ENCODE results near the gene GCH1.
"Not testable (repeated sequence)": the region's sequence is repeated elsewhere in the genome, so short reads cannot be mapped to it uniquely, and the experiment has no call there.

GCH1 gene, protein sequence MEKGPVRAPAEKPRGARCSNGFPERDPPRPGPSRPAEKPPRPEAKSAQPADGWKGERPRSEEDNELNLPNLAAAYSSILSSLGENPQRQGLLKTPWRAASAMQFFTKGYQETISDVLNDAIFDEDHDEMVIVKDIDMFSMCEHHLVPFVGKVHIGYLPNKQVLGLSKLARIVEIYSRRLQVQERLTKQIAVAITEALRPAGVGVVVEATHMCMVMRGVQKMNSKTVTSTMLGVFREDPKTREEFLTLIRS

DNA sequence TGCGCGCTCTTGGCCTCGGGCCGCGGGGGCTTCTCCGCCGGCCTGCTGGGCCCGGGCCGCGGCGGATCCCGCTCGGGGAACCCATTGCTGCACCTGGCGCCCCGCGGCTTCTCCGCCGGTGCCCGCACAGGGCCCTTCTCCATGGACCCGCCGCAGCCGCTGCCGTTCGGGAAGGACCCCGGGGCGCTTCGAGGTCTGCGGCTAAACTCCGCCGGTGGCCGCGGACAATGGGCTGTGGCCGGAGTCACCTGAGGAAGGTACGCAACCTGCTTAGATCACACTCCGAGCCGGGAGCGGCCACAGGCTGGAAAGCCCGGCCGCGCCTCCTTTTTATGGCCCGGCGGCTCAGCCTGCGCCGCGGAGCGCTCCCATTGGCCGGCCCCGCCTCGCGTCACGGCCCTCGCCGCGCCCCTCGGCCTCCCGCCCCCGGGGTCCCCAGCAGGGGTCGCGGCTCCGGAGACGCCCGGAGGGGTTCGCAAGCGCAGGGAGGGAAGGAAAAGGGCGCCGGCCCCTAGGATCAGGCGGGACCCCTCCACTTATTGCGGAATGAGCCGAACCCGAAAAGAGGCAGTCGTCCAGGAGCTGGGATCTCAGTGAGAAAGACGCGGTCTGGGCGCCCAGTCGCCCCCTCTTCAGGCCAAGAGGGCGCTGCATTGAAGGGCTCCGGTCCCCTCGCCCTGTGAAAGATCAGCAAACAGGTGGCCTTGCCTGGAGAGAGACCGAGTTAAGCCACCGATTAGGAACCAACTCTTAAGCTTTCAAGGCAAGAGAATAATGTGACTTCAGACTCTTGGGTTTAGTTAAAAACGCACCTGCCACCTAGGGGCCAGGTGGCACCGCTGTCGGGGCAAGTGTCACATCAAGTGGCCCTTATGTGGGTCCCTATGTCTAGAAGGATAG, at the start of gene GCH1:
GCH1 (minus strand) TSS at position 306 of the 900 bp plus-strand sequence; CDS start at position 143, 163 bp downstream.
- H3K27me3 Mint-ChIP-seq = no peaks in the 10 kb centered on the region
- peak within 1 kb of the TSS; percentile 88 for H3K27ac Mint-ChIP-seq
- peaks cover 2% of the 10 kb centered on the region for H3K36me3 Mint-ChIP-seq
- peak within 1 kb of the TSS; percentile 87 for H3K4me3 Mint-ChIP-seq
- peaks cover 29% of the 10 kb centered on the region for H3K4me1 Mint-ChIP-seq
- H3K9me3 Mint-ChIP-seq = no peaks in the 10 kb centered on the region

DNA sequence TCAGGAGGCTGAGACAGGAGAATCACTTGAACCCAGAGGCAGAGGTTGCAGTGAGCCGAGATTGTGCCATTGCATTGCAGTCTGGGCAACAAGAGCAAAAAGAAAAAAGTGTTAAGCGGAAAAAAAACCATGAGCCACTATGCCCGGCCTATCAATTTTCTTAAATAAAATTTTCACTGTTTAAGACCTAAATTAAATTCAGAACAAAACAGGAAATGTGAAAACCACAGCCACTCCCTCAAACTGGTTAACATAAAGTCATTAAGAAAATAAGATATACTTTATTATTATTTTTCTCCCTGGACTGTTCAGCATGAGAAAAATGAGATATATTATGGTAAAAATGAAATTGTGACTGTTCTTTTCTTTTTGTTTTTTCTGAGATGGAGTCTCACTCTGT, 44.6 kb upstream of the GCH1 start:
- no peak overlapping the region for H3K27ac Mint-ChIP-seq
- no peaks in the 10 kb centered on the region for H3K9me3 Mint-ChIP-seq
- H3K4me3 Mint-ChIP-seq = peak overlapping the region; percentile 15
- H3K27me3 Mint-ChIP-seq = no peaks in the 10 kb centered on the region
- peaks cover 12% of the 10 kb centered on the region for H3K36me3 Mint-ChIP-seq
- H3K4me1 Mint-ChIP-seq = peaks cover 3% of the 10 kb centered on the region

DNA sequence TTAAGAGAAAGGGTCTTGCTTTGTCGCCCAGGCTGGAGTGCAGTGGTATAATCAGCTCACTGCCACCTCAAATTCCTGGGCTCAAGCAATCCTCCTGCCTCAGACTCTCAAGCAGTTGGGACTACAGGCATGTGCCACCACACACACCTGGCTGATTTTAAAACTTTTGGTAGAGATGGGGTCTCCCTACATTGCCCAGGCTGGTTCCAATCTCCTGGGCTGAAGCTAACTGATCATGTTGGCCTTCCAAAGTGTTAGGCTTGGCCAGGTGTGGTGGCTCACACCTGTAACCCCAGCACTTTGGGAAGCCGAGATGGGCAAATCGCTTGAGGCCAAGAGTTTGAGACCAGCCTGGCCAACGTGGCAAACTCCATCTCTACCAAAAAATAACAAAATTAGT, 43.9 kb upstream of the GCH1 start:
- peaks cover 3% of the 10 kb centered on the region for H3K4me1 Mint-ChIP-seq
- H3K9me3 Mint-ChIP-seq = no peaks in the 10 kb centered on the region
- H3K27ac Mint-ChIP-seq = no peak overlapping the region
- H3K27me3 Mint-ChIP-seq = no peaks in the 10 kb centered on the region
- H3K4me3 Mint-ChIP-seq = no peak overlapping the region
- H3K36me3 Mint-ChIP-seq = peaks cover 12% of the 10 kb centered on the region

DNA sequence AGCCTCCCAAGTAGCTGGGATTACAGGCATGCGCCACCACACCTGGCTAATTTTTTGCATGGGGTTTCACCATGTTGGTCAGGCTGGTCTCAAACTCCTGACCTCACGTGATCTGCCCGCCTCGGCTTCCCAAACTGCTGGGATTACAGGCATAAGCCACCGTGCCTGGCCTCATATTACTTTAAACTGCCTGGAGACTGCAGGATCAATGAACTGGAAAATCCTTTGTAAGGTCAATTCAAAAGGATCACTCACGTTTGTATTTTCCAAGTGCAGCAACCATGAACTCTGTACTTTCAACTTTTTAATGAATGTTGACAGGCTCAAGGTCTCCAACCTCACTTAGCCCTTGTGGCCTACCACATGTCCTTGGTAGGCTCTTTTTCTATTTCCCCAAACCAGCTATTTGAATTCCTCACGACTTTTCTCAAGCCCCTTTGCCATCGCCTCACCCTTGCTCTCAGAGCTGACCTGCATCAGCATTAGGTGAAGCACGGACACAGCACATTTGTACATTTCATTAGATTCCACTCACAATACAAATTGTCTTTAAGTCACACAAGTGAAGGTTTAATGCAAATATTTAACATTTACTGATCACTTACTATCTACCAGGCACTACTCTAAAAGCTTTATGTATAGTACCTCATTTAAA, 42.2 kb upstream of the GCH1 start:
- no peaks in the 10 kb centered on the region for H3K9me3 Mint-ChIP-seq
- H3K27me3 Mint-ChIP-seq = no peaks in the 10 kb centered on the region
- no peak overlapping the region for H3K4me3 Mint-ChIP-seq
- H3K4me1 Mint-ChIP-seq = peaks cover 3% of the 10 kb centered on the region
- H3K27ac Mint-ChIP-seq = no peak overlapping the region
- H3K36me3 Mint-ChIP-seq = peaks cover 10% of the 10 kb centered on the region

DNA sequence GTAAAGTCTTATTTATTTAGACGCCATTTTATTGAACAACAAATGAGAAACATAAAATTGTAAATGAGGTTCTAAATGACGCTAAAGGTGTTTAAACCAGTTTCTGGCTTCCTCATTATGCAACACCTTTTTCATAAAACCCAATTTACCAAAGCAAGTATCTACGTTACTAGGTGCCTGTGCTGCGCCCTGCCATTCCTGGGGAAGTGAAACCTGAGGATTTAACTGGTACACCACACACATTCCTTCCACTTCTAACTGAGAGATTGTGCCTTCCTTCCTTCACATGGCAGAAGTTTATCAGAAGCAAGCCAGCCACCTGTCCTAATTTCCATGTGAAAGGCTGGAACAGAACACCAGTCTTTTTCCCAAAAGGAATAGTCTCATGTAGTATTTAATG, 40.3 kb upstream of the GCH1 start:
- no peaks in the 10 kb centered on the region for H3K9me3 Mint-ChIP-seq

DNA sequence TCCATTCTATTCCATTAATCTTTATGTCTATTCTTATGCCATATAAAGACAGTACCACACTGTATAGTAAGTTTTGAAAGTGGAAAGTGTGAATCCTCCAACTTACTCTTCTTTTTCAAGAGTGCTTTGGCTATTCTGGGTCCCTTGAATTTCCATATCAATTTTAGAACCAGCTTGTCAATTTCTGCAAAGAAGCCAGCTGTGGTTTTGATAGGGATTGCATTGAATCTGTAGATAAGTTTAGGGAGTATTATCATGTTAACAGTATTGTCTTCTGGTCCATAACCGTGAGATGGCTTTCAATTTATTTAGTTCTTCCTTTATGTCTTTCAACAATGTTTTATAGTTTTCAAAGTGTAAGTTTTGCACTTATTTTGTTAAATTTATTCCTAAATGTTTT, 34.2 kb upstream of the GCH1 start:
- Mint-ChIP-seq H3K4me1 (no peaks in the 10 kb centered on the region), H3K27me3 (no peaks in the 10 kb centered on the region), H3K27ac (no peak overlapping the region), H3K4me3 (no peak overlapping the region), H3K36me3 (no peaks in the 10 kb centered on the region), H3K9me3 (no peaks in the 10 kb centered on the region)

More for the DNA sequence above, 40.3 kb upstream of the GCH1 start:
- H3K27me3 Mint-ChIP-seq = no peaks in the 10 kb centered on the region
- no peak overlapping the region for H3K27ac Mint-ChIP-seq
- peaks cover 3% of the 10 kb centered on the region for H3K4me1 Mint-ChIP-seq
- H3K36me3 Mint-ChIP-seq = peaks cover 7% of the 10 kb centered on the region
- no peak overlapping the region for H3K4me3 Mint-ChIP-seq

DNA sequence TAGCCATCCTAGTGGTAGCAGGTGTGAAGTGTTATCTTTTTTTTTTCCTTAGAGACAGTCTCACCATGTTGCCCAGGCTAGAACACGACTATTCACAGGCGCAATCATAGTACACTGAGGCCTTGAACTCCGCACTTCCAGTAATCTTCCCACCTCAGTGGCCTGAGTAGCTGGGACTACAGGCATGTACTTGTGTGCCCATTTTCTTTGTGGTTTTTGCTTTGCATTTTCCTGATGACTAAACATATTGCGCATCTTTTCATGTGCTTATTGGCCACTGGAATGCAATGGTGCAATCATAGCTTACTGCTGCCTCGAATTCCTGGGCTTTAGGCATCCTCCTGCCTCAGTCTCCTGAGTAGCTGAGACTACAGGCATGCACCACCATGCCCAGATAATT, 33.3 kb upstream of the GCH1 start:
- Mint-ChIP-seq H3K36me3 (no peaks in the 10 kb centered on the region), H3K27me3 (no peaks in the 10 kb centered on the region), H3K4me1 (no peaks in the 10 kb centered on the region), H3K4me3 (no peak overlapping the region), H3K9me3 (no peaks in the 10 kb centered on the region), H3K27ac (no peak overlapping the region)

DNA sequence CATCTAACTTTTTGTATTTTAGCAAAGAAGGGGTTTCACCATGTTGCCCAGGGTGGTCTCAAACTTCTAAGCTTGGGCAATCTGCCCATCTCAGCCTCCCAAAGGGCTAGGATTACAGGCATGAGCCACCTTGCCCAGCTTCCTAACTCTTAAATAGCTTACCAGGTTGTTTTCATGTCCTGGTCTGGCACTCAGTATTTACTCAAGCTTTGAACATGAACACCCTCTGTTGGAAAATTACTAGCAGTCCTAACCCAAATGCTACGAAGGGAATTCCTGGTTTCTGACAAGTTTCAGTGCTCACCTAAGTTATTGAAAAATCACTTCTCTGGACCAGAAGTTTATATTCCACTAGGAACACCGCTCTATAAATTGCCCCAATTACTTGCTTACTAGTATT, 32.5 kb upstream of the GCH1 start:
- H3K27me3 Mint-ChIP-seq = no peaks in the 10 kb centered on the region
- H3K4me3 Mint-ChIP-seq = no peak overlapping the region
- H3K9me3 Mint-ChIP-seq = no peaks in the 10 kb centered on the region

DNA sequence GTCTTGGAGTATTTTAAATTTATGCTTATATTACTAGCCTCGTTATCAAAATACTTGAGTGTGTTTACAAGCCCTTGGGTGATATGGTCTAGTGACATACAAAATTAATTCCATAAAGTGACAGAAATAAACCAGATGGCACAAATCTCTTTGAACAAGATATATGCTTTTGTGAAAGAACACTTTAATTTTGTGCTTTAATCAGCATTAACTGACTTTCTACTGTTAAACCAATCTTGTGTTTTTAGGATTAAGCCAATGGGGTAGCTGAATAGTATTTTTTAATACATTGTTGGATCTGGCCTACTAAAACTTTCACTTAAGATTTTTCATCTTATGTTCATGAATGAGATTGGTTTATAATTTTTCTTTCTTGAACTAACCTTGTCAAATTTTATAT, 30.4 kb upstream of the GCH1 start:
- no peak overlapping the region for H3K27ac Mint-ChIP-seq
- no peaks in the 10 kb centered on the region for H3K36me3 Mint-ChIP-seq
- H3K4me1 Mint-ChIP-seq = no peaks in the 10 kb centered on the region
- no peaks in the 10 kb centered on the region for H3K27me3 Mint-ChIP-seq
- no peaks in the 10 kb centered on the region for H3K9me3 Mint-ChIP-seq
- H3K4me3 Mint-ChIP-seq = no peak overlapping the region

More for the DNA sequence above, 32.5 kb upstream of the GCH1 start:
- Mint-ChIP-seq H3K4me1 (no peaks in the 10 kb centered on the region), H3K36me3 (no peaks in the 10 kb centered on the region), H3K27ac (no peak overlapping the region)

DNA sequence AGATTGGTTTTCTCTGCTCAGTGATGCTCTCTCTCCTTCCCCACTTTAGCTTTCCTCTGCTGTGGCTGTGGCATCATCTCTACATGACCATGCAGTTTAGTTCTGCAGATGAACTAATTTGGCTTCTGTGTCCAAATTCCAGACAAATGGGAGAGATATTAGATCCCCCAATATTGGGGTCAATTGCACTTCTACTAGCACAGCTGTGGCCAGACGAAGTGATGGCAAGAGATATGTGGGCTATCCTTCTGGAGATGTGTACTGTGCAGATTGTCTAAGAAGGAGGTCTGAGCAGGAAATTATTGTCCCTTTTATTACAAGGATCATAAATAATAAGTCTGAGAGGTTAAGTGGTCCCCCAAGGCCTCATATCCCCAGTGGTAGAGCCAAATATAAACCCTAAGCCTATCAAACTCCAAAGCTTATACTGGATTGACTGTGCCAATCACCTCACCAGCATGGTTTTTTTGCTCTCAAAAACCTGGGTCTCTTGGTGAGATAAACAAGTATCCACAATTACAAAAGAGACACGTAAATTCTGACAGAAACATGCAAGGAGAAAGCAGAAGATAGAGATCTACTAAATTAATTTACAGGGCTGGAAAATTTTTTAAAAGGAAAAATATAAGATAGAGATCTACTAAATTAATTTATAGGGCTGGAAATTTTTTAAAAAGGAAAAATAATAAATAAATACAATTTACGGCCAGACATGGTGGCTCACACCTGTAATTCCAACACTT, 29.1 kb upstream of the GCH1 start:
- H3K36me3 Mint-ChIP-seq = no peaks in the 10 kb centered on the region

DNA sequence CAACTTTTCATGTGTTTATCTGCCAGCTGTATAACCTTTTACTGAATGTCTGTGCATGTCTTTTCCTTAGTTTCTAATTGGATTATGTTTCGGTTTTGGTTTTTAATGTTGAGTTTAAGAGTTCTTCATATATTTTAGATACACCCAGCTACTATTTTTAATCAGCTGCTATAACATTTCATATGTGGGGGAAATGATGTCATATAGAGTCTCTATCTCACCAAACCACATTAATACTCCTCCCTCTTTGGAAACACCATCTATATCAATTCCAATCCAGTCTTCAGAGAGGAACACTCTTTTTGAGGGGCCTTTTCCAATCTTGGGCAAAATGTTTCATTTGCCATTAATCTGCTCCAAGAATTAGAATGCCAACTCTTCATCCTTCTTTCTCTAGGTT, 28.5 kb upstream of the GCH1 start:
- H3K4me3 Mint-ChIP-seq = no peak overlapping the region
- no peaks in the 10 kb centered on the region for H3K9me3 Mint-ChIP-seq
- H3K27me3 Mint-ChIP-seq = no peaks in the 10 kb centered on the region
- no peaks in the 10 kb centered on the region for H3K36me3 Mint-ChIP-seq
- H3K4me1 Mint-ChIP-seq = no peaks in the 10 kb centered on the region
- H3K27ac Mint-ChIP-seq = no peak overlapping the region

More for the DNA sequence above, 29.1 kb upstream of the GCH1 start:
- Mint-ChIP-seq H3K27me3 (no peaks in the 10 kb centered on the region), H3K27ac (no peak overlapping the region), H3K9me3 (no peaks in the 10 kb centered on the region), H3K4me1 (no peaks in the 10 kb centered on the region), H3K4me3 (no peak overlapping the region)

DNA sequence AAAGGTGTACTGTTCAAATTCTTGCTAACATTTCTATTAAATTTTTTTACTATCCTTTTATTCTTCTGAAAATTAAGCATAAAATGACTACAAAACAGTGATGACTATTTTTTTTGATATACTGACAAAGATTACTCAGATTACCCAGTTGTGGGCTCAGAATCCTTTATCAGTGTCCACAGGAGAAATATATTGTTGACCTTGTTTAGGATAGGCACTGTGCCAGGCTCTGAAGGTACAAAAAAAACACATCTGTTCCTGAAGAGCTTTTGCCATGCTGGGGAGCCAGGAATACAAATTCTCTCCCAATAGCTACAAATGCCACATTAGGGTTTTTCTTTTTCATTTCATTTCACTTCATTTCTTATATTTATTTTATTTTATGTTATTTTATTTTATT, 26.9 kb upstream of the GCH1 start:
- Mint-ChIP-seq H3K4me3 (no peak overlapping the region), H3K27ac (no peak overlapping the region), H3K27me3 (no peaks in the 10 kb centered on the region), H3K36me3 (no peaks in the 10 kb centered on the region), H3K9me3 (no peaks in the 10 kb centered on the region), H3K4me1 (no peaks in the 10 kb centered on the region)

DNA sequence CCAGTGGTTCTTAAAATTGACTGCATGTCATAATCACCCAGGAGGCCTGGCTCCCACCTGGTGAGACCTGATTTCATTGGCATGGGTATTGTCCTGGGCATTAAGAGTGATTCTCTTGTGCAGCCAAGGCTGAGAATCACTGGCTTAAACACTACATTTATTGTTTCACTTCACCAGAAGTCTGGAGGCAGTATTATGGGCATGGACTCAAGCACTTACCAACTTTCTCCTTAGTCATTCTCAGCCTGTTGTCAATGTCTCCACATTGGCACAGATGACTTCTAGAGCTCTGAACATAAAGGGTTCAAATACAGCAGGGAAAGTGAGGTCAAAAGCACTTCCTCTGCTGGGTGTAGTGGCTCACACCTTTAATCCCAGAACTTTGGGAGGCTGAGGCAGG, 25.6 kb upstream of the GCH1 start:
- Mint-ChIP-seq H3K4me3 (no peak overlapping the region), H3K9me3 (no peaks in the 10 kb centered on the region), H3K4me1 (no peaks in the 10 kb centered on the region), H3K27me3 (no peaks in the 10 kb centered on the region), H3K27ac (no peak overlapping the region), H3K36me3 (no peaks in the 10 kb centered on the region)

DNA sequence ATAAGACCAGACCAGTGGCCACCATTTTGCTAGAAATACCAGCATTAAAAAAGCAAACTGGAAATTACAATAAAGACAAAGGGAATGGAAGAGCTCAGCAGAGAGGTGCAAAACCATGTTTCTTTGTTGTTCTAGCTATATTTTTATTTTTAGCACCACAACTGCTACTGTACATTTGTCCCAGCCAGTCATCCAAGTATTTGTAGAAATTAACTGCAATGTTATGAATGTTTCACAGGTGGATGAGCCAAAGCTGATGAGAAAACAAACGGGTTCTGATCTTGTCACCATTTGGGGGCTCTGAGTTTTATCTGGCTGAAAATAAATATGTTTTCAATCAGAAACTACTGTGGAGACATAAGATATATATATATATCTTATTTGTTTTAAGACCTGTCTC, 24.9 kb upstream of the GCH1 start:
- H3K9me3 Mint-ChIP-seq = no peaks in the 10 kb centered on the region
- no peaks in the 10 kb centered on the region for H3K36me3 Mint-ChIP-seq
- H3K4me1 Mint-ChIP-seq = no peaks in the 10 kb centered on the region
- H3K27ac Mint-ChIP-seq = no peak overlapping the region
- no peaks in the 10 kb centered on the region for H3K27me3 Mint-ChIP-seq
- no peak overlapping the region for H3K4me3 Mint-ChIP-seq

DNA sequence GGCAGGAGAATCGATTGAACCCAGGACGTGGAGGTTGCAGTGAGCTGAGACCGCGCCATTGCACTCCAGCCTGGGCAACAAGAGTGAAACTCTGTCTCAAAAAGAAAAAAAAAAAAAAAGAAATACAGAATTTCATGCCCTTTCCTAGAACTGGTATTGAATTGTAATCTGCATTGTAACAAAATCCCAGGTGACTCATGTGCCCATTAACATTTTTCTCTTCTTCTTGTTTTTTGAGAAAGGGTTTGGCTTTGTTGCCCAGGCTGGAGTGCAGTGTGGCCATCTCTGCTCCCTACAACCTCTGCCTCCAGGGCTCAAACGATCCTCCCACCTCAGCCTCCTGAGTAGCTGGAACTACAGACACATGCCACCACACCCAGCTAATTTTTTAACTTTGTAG, 23.9 kb upstream of the GCH1 start:
- not testable (repeated sequence) for H3K4me1 Mint-ChIP-seq, H3K27ac Mint-ChIP-seq

More for the DNA sequence above, 23.9 kb upstream of the GCH1 start:
- H3K36me3 Mint-ChIP-seq, H3K4me3 Mint-ChIP-seq, H3K27me3 Mint-ChIP-seq, H3K9me3 Mint-ChIP-seq: not testable (repeated sequence)

Measured in activated naive CD4-positive, alpha-beta T cell treated with anti-CD3 and anti-CD28 coated beads, Interleukin-2, amount 50 U/mL, for 24 hours (primary cell).